Measurements from ENCODE around the gene TRAF3IP1.

DNA sequence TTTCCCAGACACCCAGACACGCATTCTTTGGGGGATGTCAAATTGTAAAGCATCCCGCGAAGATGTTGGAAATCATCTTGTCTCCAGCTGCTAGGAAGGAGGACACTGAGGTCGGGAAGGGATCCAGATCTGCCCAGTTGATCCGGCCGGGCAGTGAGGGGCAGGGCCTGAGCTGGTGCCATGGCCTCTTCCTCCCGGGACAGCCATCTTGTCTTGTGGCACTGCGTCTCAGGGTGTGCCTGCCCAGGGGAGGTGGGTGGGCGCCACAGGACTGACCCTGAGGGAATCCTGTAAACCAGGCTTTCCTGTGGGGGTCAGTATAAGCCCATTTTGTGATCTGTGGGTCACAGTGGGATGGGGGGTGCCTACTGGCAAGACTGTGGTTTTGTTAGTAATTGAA is 10.1 kb downstream of the TRAF3IP1 start:
- no peak for TF ChIP-seq POLR2A (IDR thresholded peaks at IDR 0.05)
- TF ChIP-seq, protein P1, sequence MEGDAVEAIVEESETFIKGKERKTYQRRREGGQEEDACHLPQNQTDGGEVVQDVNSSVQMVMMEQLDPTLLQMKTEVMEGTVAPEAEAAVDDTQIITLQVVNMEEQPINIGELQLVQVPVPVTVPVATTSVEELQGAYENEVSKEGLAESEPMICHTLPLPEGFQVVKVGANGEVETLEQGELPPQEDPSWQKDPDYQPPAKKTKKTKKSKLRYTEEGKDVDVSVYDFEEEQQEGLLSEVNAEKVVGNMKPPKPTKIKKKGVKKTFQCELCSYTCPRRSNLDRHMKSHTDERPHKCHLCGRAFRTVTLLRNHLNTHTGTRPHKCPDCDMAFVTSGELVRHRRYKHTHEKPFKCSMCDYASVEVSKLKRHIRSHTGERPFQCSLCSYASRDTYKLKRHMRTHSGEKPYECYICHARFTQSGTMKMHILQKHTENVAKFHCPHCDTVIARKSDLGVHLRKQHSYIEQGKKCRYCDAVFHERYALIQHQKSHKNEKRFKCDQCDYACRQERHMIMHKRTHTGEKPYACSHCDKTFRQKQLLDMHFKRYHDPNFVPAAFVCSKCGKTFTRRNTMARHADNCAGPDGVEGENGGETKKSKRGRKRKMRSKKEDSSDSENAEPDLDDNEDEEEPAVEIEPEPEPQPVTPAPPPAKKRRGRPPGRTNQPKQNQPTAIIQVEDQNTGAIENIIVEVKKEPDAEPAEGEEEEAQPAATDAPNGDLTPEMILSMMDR (IDR thresholded peaks at IDR 0.05), result no peak
